ENCODE results near the gene FGFR1OP2.
"Not testable (repeated sequence)": the region's sequence is repeated elsewhere in the genome, so short reads cannot be mapped to it uniquely, and the experiment has no call there.

FGFR1OP2 gene

GRCh38 chr12:26937863-26938700, at the start of gene FGFR1OP2, which contains the start of gene INTS13:
TSS of gene FGFR1OP2 (plus strand) at chr12:26938470. CDS start at chr12:26954159, 15,689 bp downstream.
TSS of gene INTS13 (minus strand) at chr12:26937981. CDS start at chr12:26936803, 1,178 bp downstream.
- peak; percentile 92 to 94 for DNase-seq (ENCODE audit: low read depth in 2 of 2)

- no peak for DNase-seq (ENCODE audit: low read depth in 2 of 2)
These were observed 47.5 kb upstream of the FGFR1OP2 start for GRCh38 chr12:26890784-26891183.

DNA sequence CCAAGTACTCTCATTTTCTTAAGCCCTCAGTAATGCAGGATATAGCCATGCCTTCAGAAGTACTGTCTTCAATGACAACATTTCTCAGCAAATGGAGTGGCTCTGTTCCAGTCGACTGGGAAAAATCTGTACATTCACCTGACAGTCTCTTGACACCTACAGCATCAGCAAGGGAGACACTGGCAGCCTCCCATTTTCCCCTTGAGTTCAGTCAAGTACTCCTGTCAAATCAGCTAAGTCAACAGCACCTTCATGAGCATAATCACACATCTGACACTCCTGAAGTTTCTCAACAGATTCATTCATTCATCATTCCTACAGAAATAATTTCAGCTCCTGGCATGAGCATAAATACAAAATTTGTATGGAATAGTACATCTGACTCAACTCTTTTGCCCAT, 46.6 kb upstream of the FGFR1OP2 start:
- DNase-seq (ENCODE audit: low read depth in 2 of 2): no peak

- no peak for DNase-seq (ENCODE audit: low read depth in 2 of 2)
These were observed 42.6 kb upstream of the FGFR1OP2 start for GRCh38 chr12:26895672-26896071.

DNA sequence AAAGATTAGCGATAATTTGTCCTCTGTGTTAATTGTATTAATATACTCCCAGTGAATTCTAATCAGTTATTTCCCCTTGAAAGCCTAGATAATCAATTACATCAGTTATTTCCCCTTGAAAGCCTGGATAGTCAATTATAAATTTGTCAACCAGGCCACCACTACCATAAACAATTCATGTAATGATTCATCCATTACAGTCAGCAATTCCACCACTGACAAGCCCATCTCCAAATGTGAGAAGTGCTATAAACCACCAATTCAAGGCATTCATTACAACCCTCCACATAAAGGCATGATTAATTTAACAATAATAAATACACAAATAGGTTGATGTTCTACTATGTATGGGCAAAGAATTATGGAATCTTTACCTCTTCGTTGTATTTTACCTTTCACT, 41.4 kb upstream of the FGFR1OP2 start:
- DNase-seq (ENCODE audit: low read depth in 2 of 2): no peak

DNA sequence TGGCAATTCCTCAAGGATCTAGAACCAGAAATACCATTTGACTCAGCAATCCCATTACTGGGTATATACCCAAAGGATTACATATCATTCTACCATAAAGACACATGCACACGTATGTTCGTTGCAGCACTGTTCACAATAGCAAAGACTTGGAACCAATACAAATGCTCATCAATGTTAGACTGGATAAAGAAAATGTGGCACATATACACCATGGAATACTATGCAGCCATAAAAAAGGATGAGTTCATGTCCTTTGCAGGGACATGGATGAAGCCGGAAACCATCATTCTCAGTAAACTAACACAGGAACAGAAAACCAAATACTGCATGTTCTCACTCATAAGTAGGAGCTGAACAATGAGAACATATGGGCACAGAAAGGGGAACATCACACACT, 34.9 kb upstream of the FGFR1OP2 start:
- DNase-seq (ENCODE audit: low read depth in 2 of 2): not testable (repeated sequence)

- DNase-seq (ENCODE audit: low read depth in 2 of 2): no peak
These were observed 32.2 kb upstream of the FGFR1OP2 start for GRCh38 chr12:26906024-26906423.

DNA sequence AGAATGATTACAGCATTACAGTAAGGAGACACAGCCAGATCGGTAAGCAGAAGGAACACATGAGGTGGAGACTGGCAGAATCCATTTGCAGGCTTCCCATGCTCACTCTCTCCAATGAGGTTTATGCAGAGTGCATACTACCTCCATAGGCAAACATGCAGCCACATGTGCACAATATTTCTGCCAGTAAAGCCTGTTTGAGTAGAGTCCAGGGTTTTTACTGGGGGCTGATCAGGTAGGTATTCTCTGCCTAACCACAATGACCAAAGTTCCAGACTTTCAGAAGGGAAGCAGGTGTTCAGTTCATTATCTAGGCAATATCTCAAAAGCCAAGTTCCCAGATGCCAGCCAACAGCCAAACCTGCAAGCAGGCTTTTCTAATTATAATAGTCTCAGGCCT, 31.6 kb upstream of the FGFR1OP2 start:
- no peak for DNase-seq (ENCODE audit: low read depth in 2 of 2)

GRCh38 chr12:26918321-26919215, 19.7 kb upstream of the FGFR1OP2 start:
- DNase-seq (ENCODE audit: low read depth in 2 of 2): no peak

GRCh38 chr12:26919216-26919555, 19.1 kb upstream of the FGFR1OP2 start:
- DNase-seq (ENCODE audit: low read depth in 2 of 2): no peak

- no peak for DNase-seq (ENCODE audit: low read depth in 2 of 2)
These were observed 16.4 kb upstream of the FGFR1OP2 start for GRCh38 chr12:26921886-26922285.

DNA sequence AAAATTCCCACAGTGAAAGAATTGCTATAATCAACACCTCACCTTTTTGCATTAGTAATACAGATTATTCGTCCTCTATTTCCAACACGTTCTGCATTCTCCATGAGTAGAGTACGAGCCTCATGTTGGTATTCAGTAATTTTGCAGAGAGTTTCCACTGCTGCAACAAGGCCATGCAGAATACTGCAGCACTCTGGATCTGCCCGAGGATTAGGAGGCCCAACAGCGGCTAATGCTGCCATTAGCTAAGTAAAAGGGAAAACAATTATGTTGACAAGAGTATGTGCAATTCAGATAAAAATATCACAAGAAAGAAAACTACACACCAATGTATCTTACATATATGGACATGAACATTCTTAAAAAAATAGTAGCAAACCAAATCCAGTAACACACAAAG, 9.6 kb upstream of the FGFR1OP2 start:
- DNase-seq (ENCODE audit: low read depth in 2 of 2): no peak

DNA sequence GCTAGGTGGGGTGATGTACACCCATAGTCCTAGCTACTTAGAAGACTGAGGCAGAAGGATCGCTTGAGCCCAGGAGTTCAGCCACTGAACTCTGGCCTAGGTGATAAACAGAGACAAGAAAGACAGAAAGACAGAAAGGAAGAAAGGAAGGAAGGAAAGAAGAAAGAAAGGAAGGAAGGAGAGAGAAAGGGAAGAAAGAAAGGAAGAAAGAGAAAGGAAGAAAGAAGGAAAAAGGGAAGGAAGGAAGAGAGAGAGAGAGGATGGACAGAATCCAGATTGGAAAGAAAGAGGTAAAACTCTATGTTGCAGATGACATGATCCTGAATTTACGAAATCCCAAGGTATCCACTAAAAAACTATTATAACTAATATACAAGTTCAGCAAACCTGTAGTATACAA, 8.7 kb upstream of the FGFR1OP2 start:
- DNase-seq (ENCODE audit: low read depth in 2 of 2): no peak

- no peak for DNase-seq (ENCODE audit: low read depth in 2 of 2)
These were observed 2.5 kb upstream of the FGFR1OP2 start for GRCh38 chr12:26935636-26936378.

DNA sequence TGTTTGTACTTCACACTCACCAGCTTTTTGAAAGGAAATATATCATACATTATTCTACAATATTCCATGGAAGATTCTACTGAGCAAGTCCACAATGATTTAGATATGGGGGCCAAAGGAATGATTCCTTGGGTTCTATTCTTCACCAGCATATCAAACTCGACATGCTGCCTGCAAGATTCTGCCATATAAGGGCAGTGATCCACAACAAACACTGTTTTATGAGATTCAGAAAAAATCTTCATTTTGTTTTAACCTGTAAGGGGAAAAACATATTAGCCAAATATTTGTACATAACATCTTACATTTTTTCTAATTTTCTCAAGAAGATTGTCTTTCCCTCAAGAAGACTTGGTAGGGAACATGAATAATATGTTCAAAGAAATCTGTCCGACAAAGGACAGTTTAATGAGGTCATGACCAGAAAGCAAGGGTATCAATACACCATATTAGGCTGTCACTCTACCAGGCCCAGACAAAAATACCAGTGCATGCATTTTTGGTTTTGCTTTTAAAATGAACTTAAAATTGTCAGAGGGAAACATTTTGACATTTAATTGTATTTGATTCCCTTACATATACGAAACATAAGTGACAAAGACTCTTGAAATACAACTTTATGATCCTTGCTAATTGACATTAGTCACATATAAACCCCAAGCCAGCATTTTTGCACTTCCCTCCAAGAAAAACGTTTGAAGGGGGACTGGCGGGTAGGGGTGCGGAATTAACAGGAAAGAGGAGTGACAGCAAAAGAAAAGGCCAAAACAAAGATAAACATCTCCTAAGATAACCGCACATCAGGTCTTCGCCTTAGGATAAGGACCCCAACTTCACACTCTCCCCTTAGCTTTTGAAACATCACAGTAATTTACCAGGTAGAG, 1.5 kb upstream of the FGFR1OP2 start:
- DNase-seq (ENCODE audit: low read depth in 2 of 2): no peak

DNA sequence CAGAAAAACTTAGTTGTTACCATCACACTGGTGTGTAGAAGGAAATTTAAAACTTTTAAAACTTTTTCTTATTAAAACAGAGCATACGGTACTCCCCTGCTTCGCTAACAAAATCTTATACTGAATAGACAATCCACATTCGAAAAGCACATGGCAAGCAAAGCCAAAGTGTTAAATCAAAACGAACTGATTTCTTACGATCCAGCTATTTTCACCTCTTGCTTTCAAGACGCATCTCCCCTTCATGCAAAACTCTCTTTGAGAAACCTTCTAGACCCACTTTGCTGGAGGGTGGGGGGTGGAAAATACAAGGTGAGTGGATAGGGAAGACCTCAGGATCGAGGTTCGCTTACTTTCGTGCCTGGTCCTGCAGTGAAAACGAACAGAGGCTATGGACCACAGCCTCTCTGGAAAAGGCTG, 817 bp upstream of the FGFR1OP2 start:
- no peak for DNase-seq (ENCODE audit: low read depth in 2 of 2)

DNA sequence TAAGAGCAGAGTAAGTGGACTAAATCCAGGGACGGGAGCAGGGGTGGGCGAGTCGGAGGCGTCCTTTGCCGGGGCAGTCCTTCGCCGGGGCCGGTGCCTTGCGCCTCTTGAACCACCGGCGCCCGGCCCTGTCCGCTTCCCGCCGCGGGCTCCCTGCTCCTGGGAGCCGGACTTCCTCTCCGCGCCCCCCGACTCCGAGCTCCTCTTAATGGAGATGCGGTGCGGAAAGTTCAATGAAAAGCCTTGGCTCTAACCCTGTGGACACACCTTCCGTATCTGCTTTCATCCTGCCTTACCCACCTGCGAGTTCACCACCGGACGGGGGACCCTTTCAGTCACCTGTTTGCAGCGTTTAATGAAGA, 412 bp downstream of the FGFR1OP2 start:
- DNase-seq (ENCODE audit: low read depth in 2 of 2): no peak

GRCh38 chr12:26939192-26939832, 1.0 kb downstream of the FGFR1OP2 start:
- no peak for DNase-seq (ENCODE audit: low read depth in 2 of 2)

GRCh38 chr12:26939953-26940352, 1.7 kb downstream of the FGFR1OP2 start:
- no peak for DNase-seq (ENCODE audit: low read depth in 2 of 2)

DNA sequence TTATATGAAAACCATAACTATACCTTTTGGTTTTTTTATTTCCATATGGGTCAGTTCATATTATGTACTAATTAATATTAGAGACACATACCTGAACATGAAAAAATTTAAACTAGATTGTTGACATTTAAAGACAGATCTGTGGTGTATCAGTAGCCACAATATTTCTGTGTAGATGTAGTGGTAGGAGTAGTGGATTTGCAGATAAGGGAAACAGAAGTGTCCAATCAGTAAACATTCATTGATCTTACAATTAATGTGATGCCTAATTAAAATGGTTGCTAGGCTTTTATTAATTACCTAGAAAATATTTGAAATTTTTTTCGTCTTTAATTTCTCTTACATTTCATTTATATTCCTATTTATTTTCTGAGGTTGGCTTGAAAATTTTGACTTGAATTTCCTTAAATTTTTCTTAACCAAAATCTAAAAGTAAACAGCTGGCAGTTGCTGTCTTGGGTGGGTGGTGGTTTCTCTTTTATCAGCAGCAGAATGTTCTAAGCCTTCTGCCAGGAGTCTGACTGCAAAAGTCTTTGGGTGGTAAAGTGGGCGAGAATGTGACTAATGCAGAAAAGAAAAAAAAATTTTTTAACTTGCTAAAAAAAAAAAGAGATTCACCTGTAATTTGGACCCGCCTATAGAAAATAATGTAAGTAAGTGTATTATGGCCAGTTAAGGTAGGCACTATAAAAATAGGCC, 2.4 kb downstream of the FGFR1OP2 start:
- DNase-seq (ENCODE audit: low read depth in 2 of 2): no peak

Measured in activated CD8-positive, alpha-beta memory T cell treated with anti-CD3 and anti-CD28 coated beads for 4 hours (primary cell).